Right ventricle myocardium inferior (tissue), 1 donor: Measurements from ENCODE around the gene SFRP2. TPM values are rescaled to one million over a fixed set of nuclear protein-coding genes. Genes with fewer than 3 reads are reported as not detected.
A peak's percentile ranks its signal among the peaks of the same experiment; 100 is the strongest.

ENCODE experiments used
- ATAC-seq: fragments of 200-7000 bp; cut with Tn5 transposase; one replicate; pipeline ENCODE4 v1.9.1; 2020; ENCODE audit warnings: mild to moderate bottlenecking, moderate library complexity
- DNase-seq: peaks from one replicate; pipeline ENCODE4 v3.0.0; 2021; ENCODE audit errors: missing footprints
- intact Hi-C: fragments of 100-400 bp; cut with DNase I; formaldehyde crosslinking; loops from one replicate; pipeline ENCODE4 v1.11.0; 2022
- total RNA-seq: library from RNA; stranded (reverse); fragmentation: NEBNext Ultra II Directional; extraction: Animal tissue kit (Norgen Biotek cat#: 25700); gene quantifications from one replicate; pipeline ENCODE4 v1.2.1, GENCODE V29; 2021
- donor health status: DM: no; HTN: yes; CAD: no; lungs with severe emphysema.

Gene SFRP2
- total RNA-seq, 1 donor from 2014 or later: not detected

GRCh38 chr4:153799694-153800074 is 10.8 kb upstream of the SFRP2 start:
- ATAC-seq (no peak), DNase-seq (no peak)
- intact Hi-C loops: no loop called here

GRCh38 chr4:153798901-153799693 is 10.2 kb upstream of the SFRP2 start:
- intact Hi-C loops: no loop called here

GRCh38 chr4:153798420-153798819 is 9.5 kb upstream of the SFRP2 start:
- intact Hi-C loops: no loop called here
- no peak for ATAC-seq
- DNase-seq: no peak

More at GRCh38 chr4:153798901-153799693, 10.2 kb upstream of the SFRP2 start:
- ATAC-seq (no peak), DNase-seq (no peak)

- intact Hi-C loops: no loop called here
- DNase-seq: no peak
These were observed 5.1 kb upstream of the SFRP2 start for GRCh38 chr4:153794006-153794405.

GRCh38 chr4:153792618-153793247 is 3.9 kb upstream of the SFRP2 start:
- peak; percentile 53 for DNase-seq
- no peak for ATAC-seq
- intact Hi-C loops: no loop called here

More at GRCh38 chr4:153794006-153794405, 5.1 kb upstream of the SFRP2 start:
- ATAC-seq: no peak

GRCh38 chr4:153791746-153792617 is 3.1 kb upstream of the SFRP2 start:
- DNase-seq (peak; percentile 63), ATAC-seq (peak; percentile 46)
- intact Hi-C loops: no loop called here

GRCh38 chr4:153790962-153791551 is 2.2 kb upstream of the SFRP2 start:
- ATAC-seq: no peak
- intact Hi-C loops: no loop called here
- DNase-seq: peak; percentile 64

GRCh38 chr4:153790500-153790865 is 1.6 kb upstream of the SFRP2 start:
- intact Hi-C loops: no loop called here
- DNase-seq: no peak
- ATAC-seq: no peak

GRCh38 chr4:153789741-153790499 is 1.0 kb upstream of the SFRP2 start:
- DNase-seq (peak; percentile 46), ATAC-seq (no peak)
- intact Hi-C loops: loop anchor here (5.0 kb wide), 2 partner anchors 232 to 712 kb away; no protein-coding TSS in a partner anchor

GRCh38 chr4:153788051-153788412 is 851 bp downstream of the SFRP2 start:
- ATAC-seq: no peak
- intact Hi-C loops: loop anchor here (5.0 kb wide), 2 partner anchors 234 to 714 kb away; no protein-coding TSS in a partner anchor
- DNase-seq: peak; percentile 45

GRCh38 chr4:153787575-153787974 is 1.3 kb downstream of the SFRP2 start:
- intact Hi-C loops: loop anchor here (5.0 kb wide), 2 partner anchors 235 to 715 kb away; no protein-coding TSS in a partner anchor
- no peak for ATAC-seq

GRCh38 chr4:153787061-153787560 is 1.8 kb downstream of the SFRP2 start:
- intact Hi-C loops: loop anchor here (5.0 kb wide), 2 partner anchors 235 to 715 kb away; no protein-coding TSS in a partner anchor
- ATAC-seq: no peak
- no peak for DNase-seq

More at GRCh38 chr4:153787575-153787974, 1.3 kb downstream of the SFRP2 start:
- peak; percentile 45 for DNase-seq

- intact Hi-C loops: loop anchor here (5.0 kb wide), 2 partner anchors 236 to 716 kb away; no protein-coding TSS in a partner anchor
- DNase-seq (no peak), ATAC-seq (no peak)
These were observed 2.8 kb downstream of the SFRP2 start for GRCh38 chr4:153785910-153786721.

- ATAC-seq: no peak
- intact Hi-C loops: no loop called here
- DNase-seq: no peak
These were observed 4.7 kb downstream of the SFRP2 start for GRCh38 chr4:153784166-153784699.

GRCh38 chr4:153782581-153782980 is 6.3 kb downstream of the SFRP2 start:
- intact Hi-C loops: no loop called here

GRCh38 chr4:153781717-153782416 is 7.0 kb downstream of the SFRP2 start:
- no peak for ATAC-seq
- DNase-seq: no peak
- intact Hi-C loops: no loop called here

More at GRCh38 chr4:153782581-153782980, 6.3 kb downstream of the SFRP2 start:
- ATAC-seq (no peak), DNase-seq (no peak)
